GM21737 (cell line): ENCODE results near the gene NTHL1.

Experiments
- ATAC-seq: cut with Tn5 transposase; IDR thresholded peaks from one replicate; pipeline ENCODE4 v1.9.1; 2021; ENCODE audit warnings: mild to moderate bottlenecking, moderate library complexity; ENCODE audit not compliant: unreplicated experiment

NTHL1 gene

DNA sequence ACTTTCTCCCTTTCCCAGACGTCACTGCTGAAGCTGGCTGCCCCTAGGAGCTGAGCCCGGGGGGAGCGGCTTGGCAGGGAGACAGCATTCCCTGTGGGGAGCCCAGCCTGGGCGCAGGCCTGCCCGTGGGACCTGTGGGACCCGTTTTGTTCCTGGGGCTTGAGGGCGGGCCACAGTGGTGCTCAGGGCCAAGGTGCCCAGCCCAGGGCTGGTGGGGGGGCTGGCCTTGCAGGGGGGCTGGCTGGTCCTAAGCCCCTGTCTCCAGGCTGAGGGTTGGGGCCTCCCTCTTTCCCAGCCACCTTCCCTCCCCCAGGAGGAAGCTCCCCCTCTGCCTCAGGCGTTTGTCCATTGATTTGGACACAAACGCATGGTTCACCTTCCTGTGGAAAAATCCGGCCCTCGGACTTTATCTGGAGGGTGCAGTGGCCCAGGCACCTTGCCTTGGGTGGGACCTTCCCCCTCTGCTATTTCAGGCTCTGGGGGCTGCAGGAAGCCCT lies 16.5 kb downstream of the NTHL1 start:
- no peak for ATAC-seq

DNA sequence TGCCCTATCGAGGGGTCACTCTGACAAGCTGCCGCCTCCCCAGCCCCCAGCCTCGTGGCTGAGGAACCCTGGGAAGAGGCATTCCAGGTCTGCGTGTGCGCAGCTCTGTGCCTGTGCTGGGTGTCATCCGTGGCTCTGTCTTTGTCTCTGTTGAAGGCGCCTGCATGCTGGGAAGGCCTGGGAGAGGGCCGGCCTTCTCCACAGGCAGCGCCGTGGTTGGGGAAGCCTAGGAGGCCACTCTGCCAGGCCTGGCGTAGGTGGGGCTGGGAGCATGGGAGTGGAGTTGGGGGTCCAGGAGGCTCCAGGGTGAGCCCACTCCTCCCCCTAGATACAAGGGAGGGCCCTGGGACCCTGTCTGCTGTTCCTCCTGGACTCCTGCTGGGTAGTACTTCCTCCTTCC lies 17.6 kb downstream of the NTHL1 start:
- ATAC-seq: no peak

GRCh38 chr16:2029350-2029749 lies 18.3 kb downstream of the NTHL1 start:
- ATAC-seq: no peak

DNA sequence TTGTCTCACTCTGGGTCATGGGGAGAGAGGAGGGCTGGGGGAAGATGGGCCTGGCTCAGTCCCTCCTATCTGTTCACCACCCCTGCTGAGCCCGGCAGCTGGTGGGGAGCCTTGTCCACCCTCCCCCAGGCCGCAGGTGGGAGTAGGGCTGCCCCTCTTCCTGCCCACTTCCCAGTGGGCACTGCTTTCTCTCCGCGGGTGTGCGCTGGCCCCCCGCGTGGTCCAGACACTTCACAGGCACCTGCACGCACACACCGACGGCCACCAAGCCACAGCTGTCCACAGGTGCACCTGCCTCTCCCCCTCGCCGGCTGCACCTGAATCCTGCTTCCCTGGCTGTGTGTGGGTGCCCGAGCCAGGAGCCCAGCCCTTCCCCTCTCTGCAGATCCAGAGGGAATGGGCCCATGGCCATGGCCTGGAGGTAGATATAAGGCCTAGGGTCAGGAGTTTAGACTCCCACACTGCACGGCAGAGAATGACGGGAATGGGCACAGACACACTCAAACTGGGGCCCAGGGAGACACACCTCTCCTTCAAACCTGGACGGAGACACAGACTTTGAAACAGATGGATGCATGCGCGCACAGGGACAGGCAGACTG lies 18.9 kb downstream of the NTHL1 start:
- no peak for ATAC-seq

GRCh38 chr16:2028146-2028545 lies 19.5 kb downstream of the NTHL1 start:
- ATAC-seq: no peak

- no peak for ATAC-seq
These were observed 20.3 kb downstream of the NTHL1 start for GRCh38 chr16:2027024-2028010.

DNA sequence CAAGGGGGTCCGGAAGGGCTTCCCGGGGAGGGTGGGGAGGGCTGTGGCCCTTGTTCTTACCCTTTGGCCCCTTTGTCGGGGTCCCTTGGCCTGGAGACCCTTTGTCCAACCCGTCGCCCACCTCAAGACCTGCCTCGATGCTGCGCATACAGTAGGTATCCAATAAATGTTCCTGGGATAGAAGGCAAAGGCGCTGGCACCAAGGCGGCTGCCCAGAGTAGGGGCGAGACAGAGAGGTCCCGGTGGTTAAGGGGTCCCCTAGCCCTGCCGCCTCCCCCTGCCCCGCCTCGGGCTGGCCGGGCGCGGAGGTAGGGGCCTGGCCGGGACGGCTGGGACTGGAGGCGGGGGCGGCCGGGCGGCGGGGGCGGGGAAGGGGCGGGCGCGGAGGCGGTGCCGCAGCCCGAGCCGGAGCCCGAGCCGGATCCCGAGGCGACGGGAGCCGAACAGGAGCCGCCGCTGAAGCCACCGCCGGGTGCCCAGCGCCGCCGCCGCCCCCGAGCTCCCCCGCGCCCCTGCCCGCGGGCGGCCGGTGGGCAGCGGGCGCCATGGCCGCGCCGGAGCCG lies 21.1 kb downstream of the NTHL1 start, which contains the start of gene NHERF2:
NHERF2 (plus strand) TSS at position 442 of the 563 bp plus-strand sequence; CDS start at position 546, 104 bp downstream.
- ATAC-seq: no peak

GRCh38 chr16:2025878-2026460 lies 21.7 kb downstream of the NTHL1 start:
- no peak for ATAC-seq

GRCh38 chr16:2025251-2025650 lies 22.4 kb downstream of the NTHL1 start:
- ATAC-seq: no peak

DNA sequence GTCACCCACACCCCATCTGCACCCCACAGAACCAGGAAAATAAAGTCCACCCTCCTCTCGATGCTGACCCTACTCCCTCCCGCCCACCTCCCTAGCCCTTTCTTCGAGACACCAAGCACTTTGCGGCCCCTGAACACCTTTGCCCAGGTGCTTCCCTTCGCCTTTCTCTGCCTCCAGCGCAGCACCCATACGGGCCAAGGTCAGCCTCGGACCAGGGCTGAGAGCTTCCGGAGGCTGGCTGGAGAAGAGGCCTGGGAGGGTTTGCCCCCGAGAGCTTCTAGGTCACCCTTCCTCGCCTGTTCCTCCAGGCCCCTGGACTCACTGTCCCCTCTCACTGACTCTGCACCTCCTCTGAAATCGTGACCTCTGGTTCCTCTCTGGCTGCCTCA lies 23.6 kb downstream of the NTHL1 start:
- ATAC-seq: no peak

- peak; percentile 64 for ATAC-seq
These were observed 24.3 kb downstream of the NTHL1 start for GRCh38 chr16:2023092-2024031.

GRCh38 chr16:2022723-2023091 lies 24.9 kb downstream of the NTHL1 start:
- no peak for ATAC-seq

DNA sequence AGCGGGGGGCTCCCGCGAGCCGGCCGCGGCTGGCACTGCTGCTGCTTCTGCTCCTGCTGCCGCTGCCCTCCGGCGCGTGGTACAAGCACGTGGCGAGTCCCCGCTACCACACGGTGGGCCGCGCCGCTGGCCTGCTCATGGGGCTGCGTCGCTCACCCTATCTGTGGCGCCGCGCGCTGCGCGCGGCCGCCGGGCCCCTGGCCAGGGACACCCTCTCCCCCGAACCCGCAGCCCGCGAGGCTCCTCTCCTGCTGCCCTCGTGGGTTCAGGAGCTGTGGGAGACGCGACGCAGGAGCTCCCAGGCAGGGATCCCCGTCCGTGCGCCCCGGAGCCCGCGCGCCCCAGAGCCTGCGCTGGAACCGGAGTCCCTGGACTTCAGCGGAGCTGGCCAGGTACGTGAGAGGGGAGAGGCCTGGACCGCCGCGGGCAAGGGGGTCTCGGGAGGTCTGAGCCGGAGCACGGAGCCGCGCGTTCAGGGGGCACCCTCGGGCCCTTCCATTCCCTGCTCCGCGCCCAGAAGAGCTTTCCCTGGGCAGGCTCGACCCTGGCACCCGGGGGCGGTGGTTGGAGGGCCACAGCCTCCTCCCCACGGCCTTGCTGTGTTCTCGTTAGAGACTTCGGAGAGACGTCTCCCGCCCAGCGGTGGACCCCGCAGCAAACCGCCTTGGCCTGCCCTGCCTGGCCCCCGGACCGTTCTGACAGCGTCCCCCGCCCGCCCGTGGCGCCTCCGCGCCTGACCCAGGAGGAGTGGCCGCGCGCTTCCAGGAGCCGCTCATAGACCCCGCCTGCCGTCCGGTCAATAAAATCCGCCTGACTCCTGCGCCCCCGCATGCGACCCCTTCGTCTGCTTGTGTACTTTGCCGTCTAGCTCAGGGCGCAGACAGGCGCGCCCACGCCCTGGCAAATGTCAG lies 27.5 kb downstream of the NTHL1 start:
- no peak for ATAC-seq

DNA sequence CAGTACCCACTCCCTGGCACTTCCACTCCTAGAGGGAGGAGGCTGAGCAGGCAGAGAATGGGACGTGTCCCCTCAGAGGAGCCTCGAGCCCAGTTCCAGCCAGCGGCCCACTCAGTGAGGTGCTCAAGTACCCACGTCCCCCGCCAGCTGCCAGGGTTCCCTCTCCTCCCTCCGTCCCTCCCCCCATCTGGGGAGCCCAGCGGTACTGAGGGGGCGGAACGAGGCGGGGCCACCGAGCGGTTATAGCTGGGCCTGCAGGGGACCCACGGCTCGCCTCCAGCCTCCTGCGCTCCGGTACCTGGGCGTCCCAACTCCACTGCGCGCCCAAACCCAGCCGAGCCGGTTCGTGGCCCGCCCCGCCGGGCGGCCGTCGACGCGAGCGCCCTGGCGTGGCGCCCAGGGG lies 28.1 kb downstream of the NTHL1 start, which contains the start of gene NPW:
NPW (plus strand) TSS at position 268 of the 403 bp plus-strand sequence.
- no peak for ATAC-seq

DNA sequence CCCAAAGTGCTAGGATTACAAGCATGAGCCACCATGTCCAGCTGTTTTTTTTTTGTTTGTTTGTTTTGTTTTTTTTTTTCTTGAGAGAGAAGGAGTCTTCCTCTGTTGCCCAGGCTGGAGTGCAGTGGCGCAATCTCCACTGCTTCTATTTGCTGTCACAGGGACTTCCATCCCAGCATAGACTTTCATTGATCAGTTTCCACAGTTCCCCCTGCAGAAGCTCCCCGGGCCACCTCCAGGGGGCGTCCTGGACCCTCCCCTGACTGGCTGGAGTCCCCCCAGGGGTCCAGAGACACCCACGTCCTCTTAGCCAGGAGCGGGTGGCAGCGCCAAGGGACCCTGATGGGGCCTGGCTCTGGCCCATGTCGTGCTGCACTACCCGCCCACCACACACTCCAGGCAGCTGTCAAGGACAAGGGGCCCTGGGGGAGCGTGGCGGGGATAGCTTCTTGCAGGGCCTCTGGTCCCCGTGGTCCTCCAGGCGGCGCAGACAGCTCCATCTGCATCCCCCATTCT lies 31.2 kb downstream of the NTHL1 start:
- ATAC-seq: no peak

- no peak for ATAC-seq
These were observed 31.8 kb downstream of the NTHL1 start for GRCh38 chr16:2015947-2016208.

- ATAC-seq: no peak
These were observed 32.3 kb downstream of the NTHL1 start for GRCh38 chr16:2015117-2015946.

GRCh38 chr16:2013527-2013926 lies 34.1 kb downstream of the NTHL1 start:
- no peak for ATAC-seq
